Stimulated activated CD4-positive, alpha-beta T cell treated with anti-CD3 and anti-CD28 coated beads, Interleukin-4, amount 100 ng/mL, for 1 hour (primary cell): ENCODE results near the gene SYNGR2.

Experiments used
- DNase-seq: peaks from one replicate; pipeline ENCODE4 v3.0.0-alpha.2; 2020

The SYNGR2 gene

DNA sequence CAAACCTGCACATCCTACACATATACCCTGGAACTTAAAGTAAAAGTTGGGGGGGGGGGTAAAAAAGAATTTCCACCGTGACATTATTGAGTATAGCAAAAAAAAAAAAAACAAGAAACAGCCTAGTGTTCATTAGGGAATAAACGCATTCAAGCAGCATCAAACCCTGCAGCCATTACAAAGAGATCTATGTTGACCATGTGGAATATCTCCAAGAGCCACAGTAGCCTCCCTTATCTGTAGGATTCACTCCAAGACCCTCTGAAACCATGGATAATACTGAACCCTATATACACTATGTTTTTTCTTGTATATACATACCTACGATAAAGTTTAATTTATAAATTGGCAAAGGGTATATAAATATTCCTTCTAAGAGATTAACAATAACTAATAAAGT, 40.1 kb downstream of the SYNGR2 start:
- no peak for DNase-seq

DNA sequence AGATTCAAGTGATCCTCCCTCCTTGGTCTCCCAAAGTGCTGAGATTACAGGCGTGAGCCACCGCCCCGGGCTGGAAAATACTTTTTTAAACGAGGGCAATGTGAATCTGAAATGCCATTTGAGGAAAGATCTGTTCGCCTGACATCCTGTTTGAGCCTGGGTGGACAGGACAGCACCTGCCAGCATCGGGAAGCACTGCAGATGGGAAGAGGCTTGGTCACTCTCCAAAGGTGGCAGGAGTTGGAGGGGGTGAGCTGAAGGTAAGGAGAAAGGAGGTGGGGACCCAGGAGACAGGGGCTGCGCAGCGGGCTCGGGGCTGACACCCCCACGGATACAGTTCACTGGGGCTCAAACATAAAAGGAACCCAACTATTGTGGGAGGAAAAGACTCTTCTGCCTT, 41.7 kb downstream of the SYNGR2 start:
- no peak for DNase-seq

DNA sequence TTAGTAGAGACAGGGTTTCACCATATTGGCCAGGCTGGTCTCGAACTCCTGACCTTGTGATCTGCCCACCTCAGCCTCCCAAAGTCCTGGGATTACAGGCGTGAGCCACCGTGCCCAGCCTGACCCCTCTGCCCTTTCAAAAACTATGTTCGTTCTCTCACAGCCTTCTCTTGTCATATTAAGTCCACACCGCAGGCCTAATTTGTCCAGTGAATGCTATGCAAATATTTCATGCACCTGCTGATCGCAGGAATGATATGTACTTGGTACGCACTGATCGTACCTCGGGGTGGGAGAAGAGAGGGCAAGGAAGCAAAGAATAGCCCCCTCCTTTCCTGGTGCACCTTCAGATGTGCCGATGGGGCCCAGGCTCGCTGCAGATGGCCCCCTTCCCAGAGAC, 42.7 kb downstream of the SYNGR2 start:
- no peak for DNase-seq

DNA sequence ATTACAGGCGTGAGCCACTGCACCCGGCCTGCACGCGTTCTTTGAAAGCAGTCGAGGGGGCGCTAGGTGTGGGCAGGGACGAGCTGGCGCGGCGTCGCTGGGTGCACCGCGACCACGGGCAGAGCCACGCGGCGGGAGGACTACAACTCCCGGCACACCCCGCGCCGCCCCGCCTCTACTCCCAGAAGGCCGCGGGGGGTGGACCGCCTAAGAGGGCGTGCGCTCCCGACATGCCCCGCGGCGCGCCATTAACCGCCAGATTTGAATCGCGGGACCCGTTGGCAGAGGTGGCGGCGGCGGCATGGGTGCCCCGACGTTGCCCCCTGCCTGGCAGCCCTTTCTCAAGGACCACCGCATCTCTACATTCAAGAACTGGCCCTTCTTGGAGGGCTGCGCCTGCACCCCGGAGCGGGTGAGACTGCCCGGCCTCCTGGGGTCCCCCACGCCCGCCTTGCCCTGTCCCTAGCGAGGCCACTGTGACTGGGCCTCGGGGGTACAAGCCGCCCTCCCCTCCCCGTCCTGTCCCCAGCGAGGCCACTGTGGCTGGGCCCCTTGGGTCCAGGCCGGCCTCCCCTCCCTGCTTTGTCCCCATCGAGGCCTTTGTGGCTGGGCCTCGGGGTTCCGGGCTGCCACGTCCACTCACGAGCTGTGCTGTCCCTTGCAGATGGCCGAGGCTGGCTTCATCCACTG, 45.8 kb downstream of the SYNGR2 start, which contains the start of gene BIRC5:
TSS of gene BIRC5 (plus strand) at position 238 of the 690 bp plus-strand sequence. CDS start at position 302, 64 bp downstream.
- peak; percentile 93 for DNase-seq

DNA sequence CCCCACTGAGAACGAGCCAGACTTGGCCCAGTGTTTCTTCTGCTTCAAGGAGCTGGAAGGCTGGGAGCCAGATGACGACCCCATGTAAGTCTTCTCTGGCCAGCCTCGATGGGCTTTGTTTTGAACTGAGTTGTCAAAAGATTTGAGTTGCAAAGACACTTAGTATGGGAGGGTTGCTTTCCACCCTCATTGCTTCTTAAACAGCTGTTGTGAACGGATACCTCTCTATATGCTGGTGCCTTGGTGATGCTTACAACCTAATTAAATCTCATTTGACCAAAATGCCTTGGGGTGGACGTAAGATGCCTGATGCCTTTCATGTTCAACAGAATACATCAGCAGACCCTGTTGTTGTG, 46.3 kb downstream of the SYNGR2 start:
- no peak for DNase-seq

DNA sequence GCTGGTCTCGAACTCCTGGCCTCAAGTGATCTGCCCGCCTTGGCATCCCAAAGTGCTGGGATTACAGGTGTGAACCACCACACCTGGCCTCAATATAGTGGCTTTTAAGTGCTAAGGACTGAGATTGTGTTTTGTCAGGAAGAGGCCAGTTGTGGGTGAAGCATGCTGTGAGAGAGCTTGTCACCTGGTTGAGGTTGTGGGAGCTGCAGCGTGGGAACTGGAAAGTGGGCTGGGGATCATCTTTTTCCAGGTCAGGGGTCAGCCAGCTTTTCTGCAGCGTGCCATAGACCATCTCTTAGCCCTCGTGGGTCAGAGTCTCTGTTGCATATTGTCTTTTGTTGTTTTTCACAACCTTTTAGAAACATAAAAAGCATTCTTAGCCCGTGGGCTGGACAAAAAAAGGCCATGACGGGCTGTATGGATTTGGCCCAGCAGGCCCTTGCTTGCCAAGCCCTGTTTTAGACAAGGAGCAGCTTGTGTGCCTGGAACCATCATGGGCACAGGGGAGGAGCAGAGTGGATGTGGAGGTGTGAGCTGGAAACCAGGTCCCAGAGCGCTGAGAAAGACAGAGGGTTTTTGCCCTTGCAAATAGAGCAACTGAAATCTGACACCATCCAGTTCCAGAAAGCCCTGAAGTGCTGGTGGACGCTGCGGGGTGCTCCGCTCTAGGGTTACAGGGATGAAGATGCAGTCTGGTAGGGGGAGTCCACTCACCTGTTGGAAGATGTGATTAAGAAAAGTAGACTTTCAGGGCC, 51.2 kb downstream of the SYNGR2 start:
- DNase-seq = no peak
